Heart left ventricle (tissue), 13 donors: ENCODE measurements around the gene GRM1.

ENCODE experiments used
- CTCF ChIP-seq, 12 donors: fragments of 200-600 bp; sonication (generic) in 4 of 12; IDR thresholded peaks; one replicate each; pipeline versions ENCODE4 v1.5.0 to v1.8.0; 2018 to 2022; ENCODE audit warnings: antibody characterized with exemption in 12 of 12, mild to moderate bottlenecking in 5 of 12
- POLR2A ChIP-seq, 2 donors: fragments of 450-650 bp; IDR thresholded peaks; one replicate each; pipeline ENCODE4 v1.6.1; 2017; ENCODE audit warnings: antibody characterized with exemption in 2 of 2, mild to moderate bottlenecking in 2 of 2, moderate library complexity in 2 of 2
- donor health status: ischemic (EF 13 %, LVEDD 7.1; RV severe dilation, severe dysfunction).
- donor health status: DM: no; HTN: yes; CAD: no.
- donor health status: DM: no; HTN: no; CAD: no.
- donor health status: ischemic (EF 25% LVEDD 6.9; RV normal size, moderate dysfunction).
- donor health status: ischemic (EF 25% LVEDD 5.7; RV mildly dilated, moderate dysfunction).
- donor health status: ischemic (EF 35%, LVEDD 5.7; RV mildly dilated, moderate dysfunction).
- donor health status: nonischemic (EF 11% LVEDD 7.7; RV severe dilation, severe dysfunction).
- donor health status: DM: yes; HTN: yes; CAD: no.
- donor health status: PGD.
- donor health status: ischemic (EF 29% LVEDD 5.4; RV normal size, mild dysfunction).
- donor health status: nonischemic (EF 23%, LVEDD 6.1; RV moderate dilation, normal function).

- TF ChIP-seq CTCF (IDR thresholded peaks at IDR 0.05), result no peak
- no peak for TF ChIP-seq POLR2A (IDR thresholded peaks at IDR 0.05)
These were observed 444.1 kb downstream of the GRM1 start for GRCh38 chr6:146472918-146473317.
